ENCODE data around the gene RNF40.
"Not testable (repeated sequence)": the region's sequence is repeated elsewhere in the genome, so short reads cannot be mapped to it uniquely, and the experiment has no call there.

RNF40 gene

DNA sequence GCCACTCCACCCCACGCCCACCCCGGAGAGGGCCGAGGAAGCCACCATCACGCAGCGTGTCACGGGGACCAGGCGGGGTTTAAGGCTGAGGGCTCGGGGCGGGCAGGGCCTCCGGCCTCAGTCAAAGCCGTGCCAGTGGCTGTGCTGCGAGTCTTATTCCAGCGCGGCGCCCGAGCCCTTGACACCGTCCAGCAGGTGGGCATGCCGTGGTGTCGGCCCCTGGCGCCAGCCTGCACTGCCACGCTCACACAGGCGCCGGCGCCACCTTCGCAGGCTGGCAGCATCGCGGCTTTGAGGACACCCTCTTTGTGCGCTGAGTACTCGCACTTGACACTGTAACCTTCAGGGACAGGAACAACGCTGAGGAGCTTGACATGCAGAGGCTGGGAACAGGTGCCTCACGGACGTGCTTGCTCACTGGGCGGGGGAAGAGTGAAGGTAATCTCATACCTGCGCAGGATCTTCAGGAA lies 58.9 kb downstream of the RNF40 start:
- DNase-seq (ENCODE audit: low read depth in 2 of 2) = no peak

DNA sequence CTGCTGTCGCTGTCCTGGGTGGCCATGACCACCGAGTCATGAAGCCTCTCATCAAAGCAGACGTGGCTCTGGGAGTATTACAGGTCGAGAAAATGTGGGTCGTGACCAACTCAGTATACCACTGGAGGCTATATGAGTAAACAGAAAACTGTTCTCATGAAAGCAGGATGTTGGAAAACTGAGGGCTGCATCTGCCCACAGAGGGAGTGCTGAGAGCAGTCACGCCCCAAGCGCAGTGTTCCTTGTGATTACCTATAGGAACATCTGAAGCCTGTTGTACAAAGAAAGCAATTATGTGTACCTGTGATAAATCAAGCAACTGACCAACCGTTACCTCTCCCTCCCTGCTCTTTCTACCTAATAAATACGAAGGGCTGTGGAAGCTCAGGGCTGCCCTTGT lies 59.3 kb downstream of the RNF40 start:
- DNase-seq (ENCODE audit: low read depth in 2 of 2) = not testable (repeated sequence)

- no peak for DNase-seq (ENCODE audit: low read depth in 2 of 2)
Measured at GRCh38 chr16:30821891-30822290, 59.8 kb downstream of the RNF40 start.
